Measurements from ENCODE around the gene RASSF7. TPM values are rescaled to one million over a fixed set of nuclear protein-coding genes. Genes with fewer than 3 reads are reported as not detected.
A peak's percentile ranks its signal among the peaks of the same experiment; 100 is the strongest.

The RASSF7 gene
- total and polyA plus RNA-seq, 2 experiments from 2014 or later: 11.9 to 18.8 TPM

DNA sequence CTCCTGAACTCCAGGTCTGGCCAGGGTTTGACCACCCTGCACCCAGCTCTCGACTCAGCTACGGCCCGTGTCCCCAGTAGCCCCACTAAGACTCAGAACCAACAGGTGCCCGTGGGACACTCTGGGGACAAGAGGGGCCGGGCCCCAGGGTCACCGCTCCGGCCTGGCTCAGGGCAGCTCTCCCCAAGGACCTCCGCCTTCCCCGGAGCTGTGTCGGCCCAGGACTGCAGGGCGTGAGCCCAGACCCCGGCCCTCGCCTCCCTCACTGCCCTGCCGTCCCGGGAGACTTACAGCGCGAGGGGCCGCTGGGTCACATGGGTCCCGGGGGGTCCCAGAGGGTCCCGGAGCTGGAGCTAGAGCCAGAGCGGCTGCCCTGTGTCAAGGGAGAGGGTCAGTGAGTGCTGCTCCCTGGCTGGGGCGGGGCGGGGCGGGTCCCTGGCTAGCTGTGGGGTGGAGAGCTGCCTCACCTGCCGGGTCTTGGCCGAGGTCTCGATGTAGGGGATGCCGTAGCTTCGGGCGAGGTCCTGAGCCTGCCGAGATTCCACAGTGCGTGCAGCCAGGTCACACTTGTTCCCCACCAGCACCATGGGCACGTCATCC, 27.7 kb upstream of the RASSF7 start:
- in situ Hi-C loops (cut with MboI): no loop called here
- Histone ChIP-seq H3K9ac (no peak overlapping the region), H3K9me2 (ENCODE audit: insufficient read depth) (no peaks in the 10 kb centered on the region), H3K27ac (no peak overlapping the region), H3K4me2 (ENCODE audit: unreplicated experiment) (no peak overlapping the region), H3K27me3 (replicated peaks; ENCODE audit: insufficient read depth) (no peaks in the 10 kb centered on the region), H4K20me1 (ENCODE audit: insufficient read depth) (no peaks in the 10 kb centered on the region), H3K9me3 (ENCODE audit: low read depth) (no peaks in the 10 kb centered on the region), H2AFZ (no peak overlapping the region), H3K4me3 (no peak overlapping the region), H3K36me3 (ENCODE audit: low read depth) (no peaks in the 10 kb centered on the region), H3F3A (ENCODE audit: insufficient read depth) (0 out of 2 replicates have a peak, but pooled peaks cover 4% of the 10 kb centered on the region), H3K79me2 (ENCODE audit: insufficient read depth) (peaks cover 17% of the 10 kb centered on the region), H3K4me1 (ENCODE audit: insufficient read depth) (no peaks in the 10 kb centered on the region)
- DNase-seq: no peak
- 94 to 95% methylated on average over 26 to 33 of the region's 33 CpGs for WGBS, 2 experiments (ENCODE audit: low coverage in 1 of 2, low lambda C conversion rate in 2 of 2, missing lambda C conversion rate in 2 of 2)
- TF ChIP-seq EZH2 (IDR thresholded peaks at IDR 0.05; ENCODE audit: insufficient read depth, poor library complexity, severe bottlenecking) (no peak), EZH2phosphoT487 (IDR thresholded peaks at IDR 0.05; ENCODE audit: insufficient read depth, low read depth) (no peak)

GRCh38 chr11:533586-534395, 27.0 kb upstream of the RASSF7 start:
- Histone ChIP-seq H3K9ac (peak overlapping the region; percentile 87), H3K9me2 (ENCODE audit: insufficient read depth) (no peaks in the 10 kb centered on the region), H3K36me3 (ENCODE audit: low read depth) (no peaks in the 10 kb centered on the region), H3K27me3 (replicated peaks; ENCODE audit: insufficient read depth) (no peaks in the 10 kb centered on the region), H3F3A (ENCODE audit: insufficient read depth) (0 out of 2 replicates have a peak, but pooled peaks cover 5% of the 10 kb centered on the region), H3K79me2 (ENCODE audit: insufficient read depth) (peaks cover 17% of the 10 kb centered on the region), H3K27ac (no peak overlapping the region), H3K4me3 (peak overlapping the region; percentile 99), H3K4me2 (ENCODE audit: unreplicated experiment) (peak overlapping the region; percentile 96), H2AFZ (no peak overlapping the region), H4K20me1 (ENCODE audit: insufficient read depth) (no peaks in the 10 kb centered on the region), H3K4me1 (ENCODE audit: insufficient read depth) (no peaks in the 10 kb centered on the region), H3K9me3 (ENCODE audit: low read depth) (no peaks in the 10 kb centered on the region)
- 90 to 91% methylated on average over 35 to 37 of the region's 37 CpGs for WGBS, 2 experiments (ENCODE audit: low coverage in 1 of 2, low lambda C conversion rate in 2 of 2, missing lambda C conversion rate in 2 of 2)
- no peak for DNase-seq
- TF ChIP-seq EZH2phosphoT487 (IDR thresholded peaks at IDR 0.05; ENCODE audit: insufficient read depth, low read depth) (no peak), EZH2 (IDR thresholded peaks at IDR 0.05; ENCODE audit: insufficient read depth, poor library complexity, severe bottlenecking) (no peak)
- in situ Hi-C loops (cut with MboI): no loop called here

DNA sequence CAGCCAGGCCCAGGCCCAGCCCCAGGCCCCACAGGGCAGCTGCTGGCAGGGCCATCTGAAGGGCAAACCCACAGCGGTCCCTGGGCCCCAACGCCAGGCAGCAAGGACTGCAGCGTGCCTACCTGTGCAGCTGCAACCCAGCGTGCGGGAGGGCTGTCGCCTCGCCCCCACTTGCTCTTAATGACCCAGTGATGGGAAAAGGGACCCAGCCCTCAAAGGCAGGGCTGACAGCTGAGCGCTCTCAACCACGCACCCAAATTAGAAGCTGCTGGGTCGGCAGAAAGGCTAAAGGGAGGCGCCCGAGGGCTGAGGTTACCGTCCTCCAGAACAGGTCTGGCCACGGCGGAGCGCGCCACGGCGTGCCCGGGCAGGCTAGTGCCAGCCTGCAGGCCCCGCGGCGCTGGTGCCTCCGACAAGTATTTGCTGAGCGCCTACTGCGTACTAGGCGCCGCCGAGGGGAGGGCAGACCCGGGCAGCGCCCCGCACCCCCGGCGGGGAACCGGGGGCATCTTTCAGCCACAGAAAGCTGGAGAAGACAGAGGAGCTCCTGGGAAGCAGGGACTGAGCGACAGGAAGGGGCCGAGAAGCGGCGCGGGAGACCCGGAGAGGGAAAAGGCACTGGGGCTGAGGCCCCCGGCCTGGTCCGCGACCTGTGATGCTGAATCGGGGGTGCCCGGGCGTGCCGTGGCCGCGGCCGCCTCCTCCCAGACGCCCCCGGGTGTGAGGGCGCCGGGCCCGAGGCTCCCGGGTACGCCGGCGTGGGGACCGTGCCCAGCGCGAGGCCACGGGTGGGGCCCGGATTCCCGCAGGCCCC, 26.2 kb upstream of the RASSF7 start:
- no peaks in the 10 kb centered on the region for H4K20me1 ChIP-seq (ENCODE audit: insufficient read depth)
- peak overlapping the region; percentile 65; the same call in 1 of the 2 replicates for H2AFZ ChIP-seq
- peak overlapping the region; percentile 96 for H3K4me2 ChIP-seq (ENCODE audit: unreplicated experiment)
- no peaks in the 10 kb centered on the region for H3K9me3 ChIP-seq (ENCODE audit: low read depth)
- no peak for TF ChIP-seq EZH2phosphoT487 (IDR thresholded peaks at IDR 0.05; ENCODE audit: insufficient read depth, low read depth)
- TF ChIP-seq EZH2 (IDR thresholded peaks at IDR 0.05; ENCODE audit: insufficient read depth, poor library complexity, severe bottlenecking): no peak
- H3K36me3 ChIP-seq (ENCODE audit: low read depth): no peaks in the 10 kb centered on the region
- H3K79me2 ChIP-seq (ENCODE audit: insufficient read depth): peaks cover 17% of the 10 kb centered on the region
- H3K9me2 ChIP-seq (ENCODE audit: insufficient read depth): no peaks in the 10 kb centered on the region
- H3K27ac ChIP-seq: peak overlapping the region; percentile 12; the same call in 1 of the 2 replicates
- no peaks in the 10 kb centered on the region for H3K4me1 ChIP-seq (ENCODE audit: insufficient read depth)
- H3F3A ChIP-seq (ENCODE audit: insufficient read depth): 0 out of 2 replicates have a peak, but pooled peaks cover 5% of the 10 kb centered on the region
- in situ Hi-C loops (cut with MboI): no loop called here
- H3K27me3 ChIP-seq (replicated peaks; ENCODE audit: insufficient read depth): no peaks in the 10 kb centered on the region
- DNase-seq: peak; percentile 66
- WGBS, 2 experiments (ENCODE audit: low coverage in 1 of 2, low lambda C conversion rate in 2 of 2, missing lambda C conversion rate in 2 of 2): 4 to 8% methylated on average over 48 to 66 of the region's 66 CpGs
- peak overlapping the region; percentile 87 for H3K9ac ChIP-seq
- peak overlapping the region; percentile 99 for H3K4me3 ChIP-seq

GRCh38 chr11:535210-535518, 25.6 kb upstream of the RASSF7 start:
- no peak for DNase-seq
- 1% methylated on average over 30 of the region's 56 CpGs; no CpG with 5 or more reads in 1 of the 2 experiments for WGBS, 2 experiments (ENCODE audit: low coverage in 1 of 2, low lambda C conversion rate in 2 of 2, missing lambda C conversion rate in 2 of 2)
- no peaks in the 10 kb centered on the region for H3K4me1 ChIP-seq (ENCODE audit: insufficient read depth)
- H3K79me2 ChIP-seq (ENCODE audit: insufficient read depth): peaks cover 17% of the 10 kb centered on the region
- H3K9ac ChIP-seq: peak overlapping the region; percentile 87
- no peak overlapping the region for H2AFZ ChIP-seq
- H3K27me3 ChIP-seq (replicated peaks; ENCODE audit: insufficient read depth): no peaks in the 10 kb centered on the region
- no peaks in the 10 kb centered on the region for H4K20me1 ChIP-seq (ENCODE audit: insufficient read depth)
- 0 out of 2 replicates have a peak, but pooled peaks cover 5% of the 10 kb centered on the region for H3F3A ChIP-seq (ENCODE audit: insufficient read depth)
- no peak overlapping the region for H3K27ac ChIP-seq
- H3K4me3 ChIP-seq: peak overlapping the region; percentile 99
- H3K4me2 ChIP-seq (ENCODE audit: unreplicated experiment): peak overlapping the region; percentile 96
- H3K36me3 ChIP-seq (ENCODE audit: low read depth): no peaks in the 10 kb centered on the region
- TF ChIP-seq EZH2 (IDR thresholded peaks at IDR 0.05; ENCODE audit: insufficient read depth, poor library complexity, severe bottlenecking) (no peak), EZH2phosphoT487 (IDR thresholded peaks at IDR 0.05; ENCODE audit: insufficient read depth, low read depth) (no peak)
- H3K9me3 ChIP-seq (ENCODE audit: low read depth): no peaks in the 10 kb centered on the region
- in situ Hi-C loops (cut with MboI): no loop called here
- no peaks in the 10 kb centered on the region for H3K9me2 ChIP-seq (ENCODE audit: insufficient read depth)

Measured in GM23248 (cell line).